HG02623 (cell line): ENCODE data around the gene PDCD1.
"Not testable (repeated sequence)": the region's sequence is repeated elsewhere in the genome, so short reads cannot be mapped to it uniquely, and the experiment has no call there.

Experiments
- ATAC-seq: cut with Tn5 transposase; IDR thresholded peaks from one replicate; pipeline ENCODE4 v1.9.1; 2021; ENCODE audit warnings: moderate library complexity; ENCODE audit not compliant: unreplicated experiment

The PDCD1 gene

GRCh38 chr2:241879326-241879725 lies 20.6 kb upstream of the PDCD1 start:
- no peak for ATAC-seq

DNA sequence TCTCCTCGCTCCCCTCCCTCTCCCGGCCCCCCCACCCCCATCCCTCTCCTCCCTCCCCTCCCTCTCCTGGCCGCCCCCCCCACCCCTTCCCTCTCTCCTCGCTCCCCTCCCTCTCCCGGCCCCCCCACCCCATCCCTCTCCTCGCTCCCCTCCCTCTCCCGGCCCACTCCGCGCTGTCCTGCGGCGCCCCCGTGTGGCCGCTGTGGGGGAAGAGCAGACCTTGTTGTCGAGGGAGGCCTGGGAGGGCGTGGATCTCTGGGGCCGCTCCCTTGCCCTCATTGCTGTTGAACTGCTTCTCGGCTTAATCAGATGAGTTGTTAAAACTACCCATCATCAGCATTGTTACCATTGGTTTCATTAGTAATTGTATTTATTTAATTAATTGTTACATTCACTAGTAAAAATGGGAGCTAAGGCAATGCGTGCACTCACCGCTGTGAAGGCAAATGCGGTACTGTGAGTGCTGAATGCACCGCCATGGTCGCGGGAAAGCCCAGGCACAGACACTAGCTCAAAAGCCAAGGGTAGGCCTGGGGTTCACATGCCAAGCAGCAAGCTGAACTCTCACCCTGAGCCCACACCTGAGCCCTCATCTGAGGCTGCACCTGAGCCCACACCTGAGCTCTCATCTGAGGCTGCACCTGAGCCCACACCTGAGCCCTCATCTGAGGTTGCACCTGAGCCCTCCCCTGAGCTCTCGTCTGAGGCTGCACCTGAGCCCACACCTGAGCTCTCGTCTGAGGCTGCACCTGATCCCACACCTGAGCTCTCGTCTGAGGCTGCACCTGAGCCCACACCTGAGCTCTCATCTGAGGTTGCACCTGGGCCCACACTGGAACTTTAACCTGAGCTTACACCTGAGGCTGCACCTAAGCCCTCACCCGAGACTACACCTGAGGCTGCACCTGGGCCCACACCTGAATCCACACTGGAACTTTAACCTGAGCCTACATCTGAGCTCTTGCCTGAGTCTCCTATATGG lies 19.6 kb upstream of the PDCD1 start:
- ATAC-seq: no peak

- ATAC-seq: no peak
Measured at GRCh38 chr2:241877197-241877685, 18.5 kb upstream of the PDCD1 start.

GRCh38 chr2:241876528-241877196 lies 18.0 kb upstream of the PDCD1 start:
- no peak for ATAC-seq

DNA sequence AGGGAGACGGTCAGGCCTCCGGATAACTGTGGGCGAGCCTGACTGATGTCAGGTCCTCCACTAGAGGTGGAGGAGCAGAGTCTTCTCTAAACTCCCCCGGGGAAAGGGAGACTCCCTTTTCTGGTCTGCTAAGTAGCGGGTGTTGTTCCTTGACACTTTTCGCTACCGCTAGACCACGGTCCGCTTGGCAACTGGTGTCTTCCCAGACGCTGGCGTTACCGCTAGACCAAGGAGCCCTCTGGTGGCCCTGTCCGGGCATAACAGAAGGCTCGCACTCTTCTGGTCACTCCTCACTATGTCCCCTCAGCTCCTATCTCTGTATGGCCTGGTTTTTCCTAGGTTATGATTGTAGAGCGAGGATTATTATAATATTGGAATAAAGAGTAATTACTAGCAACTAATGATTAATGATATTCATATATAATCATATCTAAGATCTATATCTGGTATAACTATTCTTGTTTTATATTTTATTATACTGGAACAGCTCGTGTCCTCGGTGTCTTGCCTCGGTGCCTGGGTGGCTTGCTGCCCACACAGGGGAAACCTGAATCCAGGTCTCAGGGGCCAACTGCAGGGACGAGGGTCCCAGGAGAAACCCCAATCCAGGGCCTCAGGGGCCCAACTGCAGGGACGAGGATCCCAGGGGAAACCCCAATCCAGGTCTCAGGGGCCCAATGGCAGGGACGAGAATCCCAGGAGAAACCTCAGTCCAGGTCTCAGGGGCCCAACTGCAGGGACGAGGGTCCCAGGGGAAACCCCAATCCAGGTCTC lies 17.2 kb upstream of the PDCD1 start:
- ATAC-seq: not testable (repeated sequence)

GRCh38 chr2:241874277-241874925 lies 15.7 kb upstream of the PDCD1 start:
- ATAC-seq: no peak

DNA sequence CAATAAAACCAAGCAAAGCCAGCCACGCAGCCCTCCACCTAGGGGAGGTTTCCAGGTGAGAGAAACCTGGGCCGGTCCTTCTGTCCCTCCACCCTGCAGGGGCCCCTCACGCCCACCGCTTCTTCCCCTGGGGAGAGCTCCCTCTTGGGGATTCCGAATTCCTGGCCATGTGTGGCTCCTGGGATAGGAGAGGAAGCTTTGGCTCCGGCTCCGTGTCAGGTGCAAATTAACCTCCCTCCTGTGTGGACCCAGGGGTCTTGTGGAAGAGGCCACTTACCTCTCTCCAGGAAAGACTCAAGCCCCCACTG lies 15.1 kb upstream of the PDCD1 start:
- ATAC-seq: no peak

DNA sequence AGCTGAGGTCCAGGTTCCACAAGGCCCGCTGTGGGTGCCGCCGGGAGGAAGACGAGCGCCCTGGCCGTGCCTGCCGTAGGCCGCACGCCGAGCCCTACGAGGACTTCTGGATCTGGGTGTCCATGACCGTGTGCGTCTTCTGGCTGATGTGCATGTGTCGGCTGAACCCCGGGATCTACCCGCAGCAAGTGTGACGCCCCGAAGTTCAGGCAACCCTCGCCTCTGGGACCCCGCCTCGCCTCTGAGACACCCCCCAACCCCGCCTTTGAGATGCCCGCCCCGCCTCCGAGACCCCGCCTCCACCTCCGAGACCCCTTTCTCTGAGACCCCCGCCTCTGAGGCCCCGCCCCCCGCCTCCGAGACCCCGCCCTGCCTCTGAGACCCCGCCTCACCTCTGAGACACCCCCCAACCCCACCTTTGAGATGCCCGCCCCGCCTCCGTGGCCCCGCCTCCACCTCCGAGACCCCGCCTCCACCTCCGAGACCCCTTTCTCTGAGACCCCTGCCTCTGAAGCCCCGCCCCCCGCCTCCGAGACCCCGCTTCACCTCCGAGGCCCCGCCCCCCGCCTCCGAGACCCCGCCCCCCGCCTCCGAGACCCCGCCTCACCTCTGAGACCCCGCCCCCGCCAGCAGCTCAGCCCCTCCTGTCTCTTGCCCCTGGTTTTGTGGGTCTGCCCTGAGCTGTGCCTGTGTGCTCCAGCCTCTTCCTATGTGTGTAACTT lies 14.5 kb upstream of the PDCD1 start:
- no peak for ATAC-seq

- no peak for ATAC-seq
Measured at GRCh38 chr2:241872313-241872642, 13.6 kb upstream of the PDCD1 start.

DNA sequence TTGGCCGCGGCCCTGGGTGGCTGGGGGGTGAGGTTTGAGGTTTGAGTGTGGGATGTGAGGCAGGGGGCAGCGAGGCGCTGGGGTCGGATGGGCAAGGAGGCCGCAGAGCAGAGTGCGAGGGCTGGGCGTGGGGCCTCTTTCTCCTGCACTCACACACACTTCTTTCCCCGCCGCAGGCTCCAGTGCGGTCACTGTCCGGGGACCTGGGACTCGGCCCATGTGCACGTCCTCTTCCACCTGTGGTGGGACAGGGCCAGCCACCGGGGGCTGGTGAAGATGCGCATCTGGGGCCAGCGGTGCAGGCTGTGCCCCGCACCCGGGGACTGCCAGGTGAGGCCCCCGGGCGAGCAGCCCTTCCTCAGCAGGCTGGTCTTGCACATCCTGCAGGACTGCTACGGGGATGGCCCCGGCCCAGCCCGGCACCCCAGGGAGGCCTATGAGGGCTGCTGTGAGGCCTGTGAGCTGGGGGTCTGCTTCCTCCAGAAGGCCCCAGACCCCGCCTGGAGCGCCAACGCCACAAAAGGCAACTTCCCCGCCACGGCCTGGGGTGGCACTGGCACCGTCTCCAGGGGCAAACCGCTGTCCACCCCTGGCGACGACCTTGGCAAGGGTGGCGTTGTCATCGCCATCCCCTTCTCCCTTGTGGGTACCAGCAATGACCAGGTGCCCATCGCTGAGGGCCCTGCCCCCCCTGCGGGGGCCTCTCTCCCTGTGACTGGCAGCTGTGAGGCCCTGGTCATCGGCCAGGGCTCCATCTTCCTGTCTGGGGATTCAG lies 13.0 kb upstream of the PDCD1 start:
- ATAC-seq: no peak

GRCh38 chr2:241870611-241871537 lies 12.2 kb upstream of the PDCD1 start:
- no peak for ATAC-seq

DNA sequence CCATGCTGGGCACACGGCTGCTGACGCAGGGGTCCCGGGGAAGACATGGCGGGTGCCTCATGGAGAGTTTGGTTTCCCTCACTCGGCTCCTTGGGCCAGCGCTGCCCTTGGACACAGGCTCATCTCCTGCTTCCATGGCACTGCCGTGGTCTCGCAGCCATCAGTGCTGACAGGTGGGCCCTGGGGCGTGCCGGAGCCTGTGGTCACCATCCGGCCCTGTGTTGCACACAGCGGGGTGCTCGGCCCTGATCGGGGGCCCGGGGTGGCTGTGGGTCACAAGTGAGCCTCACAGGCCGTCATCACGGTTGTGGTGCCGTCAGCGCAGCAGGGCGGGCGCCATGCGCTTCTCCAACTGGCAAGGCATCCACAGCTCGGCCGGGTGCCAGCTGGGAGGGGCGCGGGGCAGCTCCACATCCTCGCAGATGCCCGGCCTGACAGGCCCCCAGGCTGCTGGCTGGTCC lies 11.4 kb upstream of the PDCD1 start:
- ATAC-seq: no peak

GRCh38 chr2:241869087-241869961 lies 10.6 kb upstream of the PDCD1 start, which contains the start of gene RTP5:
TSS of gene RTP5 (plus strand) at chr2:241869729. CDS start at chr2:241869757, 28 bp downstream.
- no peak for ATAC-seq

DNA sequence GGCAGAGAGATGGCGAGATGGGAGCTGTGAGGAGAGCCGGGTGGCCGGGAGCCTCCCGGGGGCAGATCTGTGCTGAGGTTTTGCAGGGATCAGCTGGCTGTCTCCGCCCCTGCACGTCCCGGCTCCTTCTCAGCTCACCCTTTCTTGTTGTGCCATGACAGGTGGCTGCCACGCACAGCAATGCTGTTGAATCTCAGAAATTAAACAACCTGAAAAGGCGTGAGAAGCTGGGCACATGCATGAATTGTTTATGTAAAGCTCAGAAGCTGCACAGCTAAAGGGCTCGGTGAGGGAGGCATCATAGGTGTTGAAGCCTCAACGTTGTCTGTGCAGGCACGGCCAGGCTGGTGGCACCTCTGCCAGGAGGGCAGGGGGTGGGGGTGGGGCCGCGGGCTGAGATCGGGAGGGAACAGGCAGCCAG lies 10.0 kb upstream of the PDCD1 start:
- no peak for ATAC-seq

DNA sequence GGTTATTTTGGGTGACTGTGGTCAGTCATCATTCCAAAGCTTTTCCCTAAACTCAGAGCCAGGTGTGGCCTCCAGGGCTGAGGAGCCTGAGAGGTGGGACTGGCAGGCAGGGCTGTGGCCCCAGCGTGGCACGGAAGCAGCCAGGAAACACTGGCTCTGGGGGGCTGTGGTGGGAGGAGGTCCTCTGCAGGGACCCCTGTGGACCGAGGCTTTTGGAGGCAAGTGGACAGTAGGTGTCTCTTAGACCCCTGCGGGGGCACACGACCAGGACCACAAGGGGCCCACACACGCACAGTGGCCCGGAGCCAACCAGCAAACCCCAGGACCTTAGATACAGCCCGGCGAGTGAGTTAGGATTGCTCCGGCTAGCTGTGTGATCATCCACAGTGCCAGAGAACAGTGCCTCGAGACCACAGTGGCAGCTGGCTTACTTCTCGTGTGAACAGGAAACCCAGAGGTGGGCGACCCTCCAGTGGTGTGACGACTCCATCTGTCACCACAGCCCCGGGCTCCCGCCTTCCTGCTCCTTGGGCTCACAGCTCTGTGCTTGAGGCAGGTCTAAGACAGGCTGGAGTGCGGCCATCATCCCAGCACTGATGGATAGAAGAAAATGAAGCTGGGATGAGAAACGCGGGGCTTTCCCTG lies 9.2 kb upstream of the PDCD1 start:
- no peak for ATAC-seq

DNA sequence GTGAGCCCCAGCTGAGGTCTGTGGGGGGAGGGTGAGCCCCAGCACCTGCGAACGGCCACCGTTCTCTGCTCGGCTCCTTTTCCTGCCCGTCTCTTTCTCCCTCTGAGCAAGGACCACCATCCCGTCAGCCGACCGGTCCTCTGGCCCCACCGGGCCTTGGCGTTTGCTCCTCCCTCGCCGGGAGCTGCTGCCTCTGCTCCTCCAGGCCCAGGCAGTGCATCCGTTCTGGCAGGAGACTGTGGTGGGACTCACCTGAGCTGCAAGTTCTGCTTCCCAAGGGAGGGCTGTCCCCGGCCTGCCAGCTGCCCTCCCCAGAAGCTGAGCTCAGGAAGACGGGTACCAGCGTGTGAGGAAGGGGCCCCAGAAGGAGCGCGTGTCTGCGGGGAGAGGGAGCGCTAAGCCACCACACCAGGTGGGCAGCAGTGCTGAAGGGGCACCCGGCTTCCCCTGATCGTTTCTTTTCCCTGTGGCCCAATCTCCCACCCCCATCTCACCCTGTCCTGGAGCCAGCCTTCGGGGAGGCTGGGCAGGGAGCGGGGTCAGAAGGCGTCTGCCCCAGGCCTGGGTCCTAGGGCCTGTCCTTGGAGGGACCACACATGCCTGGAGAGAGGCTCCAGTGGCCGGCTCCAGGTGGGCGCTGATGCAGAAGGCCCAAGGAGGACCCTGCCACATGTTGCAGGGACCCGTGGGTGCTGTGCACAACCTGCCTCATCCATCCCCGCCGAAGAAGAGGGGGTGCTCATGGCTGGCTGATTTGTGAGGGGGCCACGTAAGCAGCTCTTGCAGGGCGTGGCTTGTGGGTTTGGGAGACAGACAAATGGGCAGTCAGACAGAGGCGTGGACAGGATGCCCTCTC lies 8.3 kb upstream of the PDCD1 start:
- ATAC-seq: no peak
